H9 (cell line): ENCODE results near the gene RPAP2. TPM values are rescaled to one million over a fixed set of nuclear protein-coding genes. Genes with fewer than 3 reads are reported as not detected.

ENCODE experiments used
- DNase-seq: peaks from one replicate; pipeline ENCODE4 v3.0.0-alpha.2; 2017
- H2AFZ ChIP-seq: one replicate; pipeline ENCODE4 v1.6.1; 2013; ENCODE audit warnings: mild to moderate bottlenecking, low read length, control low read depth, moderate library complexity
- H2AK5ac ChIP-seq: 2 replicates; pipeline ENCODE4 v1.6.1; 2013; ENCODE audit warnings: low read length, control low read depth, mixed read lengths; ENCODE audit not compliant: insufficient read length
- H2BK120ac ChIP-seq: one replicate; pipeline ENCODE4 v1.6.1; 2013; ENCODE audit warnings: low read depth, mild to moderate bottlenecking, low read length, control low read depth, inconsistent platforms; ENCODE audit not compliant: poor library complexity, severe bottlenecking
- H2BK12ac ChIP-seq: 2 replicates; pipeline ENCODE4 v1.6.1; 2013; ENCODE audit warnings: low read length, control low read depth, mixed read lengths, low read depth; ENCODE audit not compliant: insufficient read length
- H2BK15ac ChIP-seq: 2 replicates; pipeline ENCODE4 v1.6.1; 2013; ENCODE audit warnings: low read depth, low read length, control low read depth
- H2BK20ac ChIP-seq: one replicate; pipeline ENCODE4 v1.6.1; 2013; ENCODE audit warnings: low read depth, mild to moderate bottlenecking, low read length, control low read depth, inconsistent platforms; ENCODE audit not compliant: poor library complexity, severe bottlenecking
- H2BK5ac ChIP-seq: 2 replicates; pipeline ENCODE4 v1.6.1; 2013; ENCODE audit warnings: low read length, control low read depth, mixed read lengths; ENCODE audit not compliant: insufficient read length
- H3K14ac ChIP-seq: 2 replicates; pipeline ENCODE4 v1.6.1; 2013; ENCODE audit warnings: low read length, control low read depth; ENCODE audit not compliant: insufficient read depth
- H3K18ac ChIP-seq: 2 replicates; pipeline ENCODE4 v1.6.1; 2013; ENCODE audit warnings: low read depth, mild to moderate bottlenecking, mixed read lengths, low read length, control low read depth; ENCODE audit not compliant: insufficient read length
- H3K23ac ChIP-seq: 2 replicates; pipeline ENCODE4 v1.6.1; 2013; ENCODE audit warnings: low read length, control low read depth, mixed read lengths, low read depth; ENCODE audit not compliant: insufficient read length
- H3K23me2 ChIP-seq: 2 replicates; pipeline ENCODE4 v1.6.1; 2013; ENCODE audit warnings: low read depth, mild to moderate bottlenecking, mixed read lengths, low read length, control low read depth; ENCODE audit not compliant: insufficient read length, poor library complexity, severe bottlenecking
- H3K27ac ChIP-seq: 2 replicates; pipeline ENCODE4 v1.5.1; 2013; ENCODE audit warnings: low read length, control low read depth, mixed read lengths, low read depth; ENCODE audit not compliant: insufficient read length
- H3K27me3 ChIP-seq: 2 replicates; pipeline ENCODE4 v1.6.1; 2013; ENCODE audit warnings: low read length, control low read depth, inconsistent platforms; ENCODE audit not compliant: insufficient read depth
- H3K4ac ChIP-seq: 2 replicates; pipeline ENCODE4 v1.6.1; 2013; ENCODE audit warnings: low read depth, mild to moderate bottlenecking, control low read depth, inconsistent platforms, low read length, moderate library complexity
- H3K4me1 ChIP-seq: 2 replicates; pipeline ENCODE4 v1.6.1; 2013; ENCODE audit warnings: low read length, control low read depth, inconsistent platforms; ENCODE audit not compliant: insufficient read depth
- H3K4me2 ChIP-seq: 2 replicates; pipeline ENCODE4 v1.6.1; 2013; ENCODE audit warnings: low read length, control low read depth, mixed read lengths; ENCODE audit not compliant: insufficient read length, insufficient read depth
- H3K56ac ChIP-seq: 2 replicates; pipeline ENCODE4 v1.6.1; 2013; ENCODE audit warnings: low read depth, mild to moderate bottlenecking, mixed read lengths, low read length, control low read depth; ENCODE audit not compliant: insufficient read length
- H3K79me1 ChIP-seq: 2 replicates; pipeline ENCODE4 v1.6.1; 2013; ENCODE audit warnings: low read depth, mild to moderate bottlenecking, moderate library complexity, low read length, control low read depth, inconsistent platforms; ENCODE audit not compliant: insufficient read depth, poor library complexity, severe bottlenecking
- H3K79me2 ChIP-seq: 2 replicates; pipeline ENCODE4 v1.6.1; 2013; ENCODE audit warnings: low read length, control low read depth, inconsistent platforms; ENCODE audit not compliant: insufficient read depth
- H3K9ac ChIP-seq: 2 replicates; pipeline ENCODE4 v1.6.1; 2013; ENCODE audit warnings: low read length, control low read depth, mixed read lengths; ENCODE audit not compliant: insufficient read length; ENCODE audit errors: extremely low read depth
- H3K9me3 ChIP-seq: one replicate; pipeline ENCODE4 v1.6.1; 2013; ENCODE audit warnings: low read depth, low read length, inconsistent platforms; ENCODE audit not compliant: control insufficient read depth
- H3T11ph ChIP-seq: one replicate; pipeline ENCODE4 v1.6.1; 2013; ENCODE audit warnings: mild to moderate bottlenecking, low read length, control low read depth, inconsistent platforms
- H4K20me1 ChIP-seq: one replicate; pipeline ENCODE4 v1.6.1; 2013; ENCODE audit not compliant: control insufficient read depth, insufficient read length, insufficient read depth
- H4K5ac ChIP-seq: 2 replicates; pipeline ENCODE4 v1.6.1; 2013; ENCODE audit warnings: low read depth, mild to moderate bottlenecking, mixed read lengths, low read length, control low read depth; ENCODE audit not compliant: insufficient read length
- H4K8ac ChIP-seq: replicated peaks from 2 replicates; pipeline ENCODE4 v1.6.1; 2013; ENCODE audit warnings: low read length, control low read depth, mixed read lengths, low read depth; ENCODE audit not compliant: insufficient read length
- H4K91ac ChIP-seq: 2 replicates; pipeline ENCODE4 v1.6.1; 2013; ENCODE audit warnings: low read depth, mild to moderate bottlenecking, moderate library complexity, mixed read lengths, low read length, control low read depth; ENCODE audit not compliant: insufficient read length
- H3K27ac Mint-ChIP-seq, 3 experiments: 2 replicates in 2 of 3; 3 replicates in 1 of 3; pipeline ENCODE4 v1.8.0; 2020 to 2021; ENCODE audit warnings: mixed read lengths in 3 of 3, mild to moderate bottlenecking in 1 of 3, moderate library complexity in 1 of 3
- H3K27me3 Mint-ChIP-seq: 2 replicates; pipeline ENCODE4 v1.8.0; 2021; ENCODE audit warnings: low read depth, mild to moderate bottlenecking, moderate library complexity, mixed read lengths
- H3K36me3 Mint-ChIP-seq, 3 experiments: 2 replicates in 2 of 3; 3 replicates in 1 of 3; pipeline ENCODE4 v1.8.0; 2020 to 2021; ENCODE audit warnings: low read depth in 3 of 3, mixed read lengths in 3 of 3; ENCODE audit not compliant: insufficient read depth in 1 of 3
- H3K4me1 Mint-ChIP-seq, 2 experiments: 2 replicates each; pipeline ENCODE4 v1.8.0; 2020; ENCODE audit warnings: mixed read lengths in 2 of 2
- H3K4me3 Mint-ChIP-seq, 2 experiments: 2 replicates in 1 of 2; 3 replicates in 1 of 2; pipeline ENCODE4 v1.8.0; 2020 to 2021; ENCODE audit warnings: mild to moderate bottlenecking in 2 of 2, mixed read lengths in 2 of 2, moderate library complexity in 1 of 2
- H3K9me3 Mint-ChIP-seq, 2 experiments: 2 replicates in 1 of 2; 3 replicates in 1 of 2; pipeline ENCODE4 v1.8.0; 2020; ENCODE audit warnings: mild to moderate bottlenecking in 2 of 2, mixed read lengths in 2 of 2, moderate library complexity in 1 of 2
- CTCF ChIP-seq: fragments of 200-600 bp; sonication (generic); conservative IDR thresholded peaks from 3 replicates; pipeline ENCODE4 v1.8.0; 2021; ENCODE audit warnings: antibody characterized with exemption, mild to moderate bottlenecking
- WGBS: extraction: QIAGEN DNeasy Blood & Tissue Kit; methylation state at CpG from one replicate; pipeline ENCODE4 v1.1.7; 2013; ENCODE audit warnings: missing lambda C conversion rate, low lambda C conversion rate, mixed read lengths; ENCODE audit not compliant: insufficient read length; ENCODE audit errors: extremely low coverage; 5-methylcytosine and 5-hydroxymethylcytosine counted together
- total RNA-seq: library from RNA; stranded (reverse); gene quantifications from 2 replicates; pipeline ENCODE4 v1.2.1, GENCODE V29; 2021

RPAP2 gene
- total RNA-seq, 1 experiment from 2014 or later = 27.4 TPM

- H2AK5ac ChIP-seq = no peak overlapping the region
- no peaks in the 10 kb centered on the region for H3K23me2 ChIP-seq
- TF ChIP-seq CTCF = no peak
- H2BK20ac ChIP-seq = no peak overlapping the region
- no peak overlapping the region for H3K27ac ChIP-seq
- DNase-seq = no peak
- no peak overlapping the region for H2BK5ac ChIP-seq
- no peaks in the 10 kb centered on the region for H3K79me2 ChIP-seq
- no peak overlapping the region for H2BK120ac ChIP-seq
- no peaks in the 10 kb centered on the region for H3K4me1 ChIP-seq
- H4K5ac ChIP-seq = no peak overlapping the region
- no peak overlapping the region for H3K18ac ChIP-seq
- H2AFZ ChIP-seq = no peak overlapping the region
- no peaks in the 10 kb centered on the region for H3K9me3 ChIP-seq
- no peak overlapping the region for H3K4me2 ChIP-seq
- H3K56ac ChIP-seq = no peak overlapping the region
- no peak overlapping the region for H3T11ph ChIP-seq
- H4K20me1 ChIP-seq = no peaks in the 10 kb centered on the region
- Mint-ChIP-seq H3K4me3 (no peak overlapping the region), H3K27ac (no peak overlapping the region), H3K36me3 (peaks cover 0 to 24% (median 17%) of the 10 kb centered on the region in 3 experiments; a peak in 4 of 7 replicates), H3K27me3 (no peaks in the 10 kb centered on the region), H3K9me3 (no peaks in the 10 kb centered on the region), H3K4me1 (no peaks in the 10 kb centered on the region)
- no peaks in the 10 kb centered on the region for H3K27me3 ChIP-seq
- H3K4ac ChIP-seq = no peak overlapping the region
- no peaks in the 10 kb centered on the region for H3K79me1 ChIP-seq
- no peak overlapping the region for H3K23ac ChIP-seq
- no peak overlapping the region for H3K9ac ChIP-seq
- H2BK15ac ChIP-seq = no peak overlapping the region
- no peak overlapping the region for H2BK12ac ChIP-seq
- no peak overlapping the region for H3K14ac ChIP-seq
- WGBS = no CpG with 5 or more reads among the region's 6 CpGs
- H4K8ac ChIP-seq = no peak overlapping the region
- no peak overlapping the region for H4K91ac ChIP-seq
Measured at GRCh38 chr1:92315766-92316599, 17.1 kb downstream of the RPAP2 start.
